GM18526 (cell line): ENCODE data around the gene ITGB5.

Experiments
- POLR2A ChIP-seq: IDR thresholded peaks from 3 replicates; pipeline ENCODE4 v1.6.1; 2011; ENCODE audit not compliant: insufficient read length; ENCODE audit errors: extremely low read depth

The ITGB5 gene

DNA sequence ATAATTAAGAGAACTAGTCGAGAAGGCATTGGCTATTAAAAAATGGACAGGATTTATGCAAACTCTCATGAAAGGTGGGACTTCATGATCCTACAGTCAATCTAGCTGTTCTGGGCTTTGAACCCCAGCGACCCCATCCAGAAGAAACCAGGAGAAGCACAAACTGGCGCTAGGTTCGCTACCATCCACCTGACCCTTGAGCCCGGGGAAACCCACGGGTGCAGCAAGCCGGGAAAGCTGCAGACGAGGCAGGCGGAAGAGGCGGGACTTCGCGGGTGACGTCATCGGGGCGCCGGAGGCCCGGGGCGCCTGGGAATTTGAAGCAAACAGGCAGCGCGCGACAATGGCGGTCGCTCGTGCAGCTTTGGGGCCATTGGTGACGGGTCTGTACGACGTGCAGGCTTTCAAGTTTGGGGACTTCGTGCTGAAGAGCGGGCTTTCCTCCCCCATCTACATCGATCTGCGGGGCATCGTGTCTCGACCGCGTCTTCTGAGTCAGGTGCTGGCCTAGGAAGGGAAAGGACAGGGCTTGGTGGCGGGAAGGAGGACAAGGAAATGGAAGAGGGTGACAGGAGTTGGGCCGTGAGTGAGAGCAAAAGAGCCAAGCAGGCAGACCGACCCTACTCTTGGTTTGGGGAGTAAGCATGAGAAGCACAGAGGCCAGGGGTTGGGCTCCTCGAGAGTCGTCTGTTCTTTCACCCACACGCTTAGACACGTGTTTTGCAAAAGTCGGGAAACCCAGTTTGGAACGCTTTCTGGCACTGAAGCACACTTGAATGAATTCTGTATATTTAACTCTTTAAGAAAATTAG is 156.8 kb downstream of the ITGB5 start, which contains the start of gene UMPS:
TSS of gene UMPS (plus strand) at position 324 of the 812 bp plus-strand sequence. CDS start at position 344, 20 bp downstream.
- peak; percentile 92 for TF ChIP-seq POLR2A

DNA sequence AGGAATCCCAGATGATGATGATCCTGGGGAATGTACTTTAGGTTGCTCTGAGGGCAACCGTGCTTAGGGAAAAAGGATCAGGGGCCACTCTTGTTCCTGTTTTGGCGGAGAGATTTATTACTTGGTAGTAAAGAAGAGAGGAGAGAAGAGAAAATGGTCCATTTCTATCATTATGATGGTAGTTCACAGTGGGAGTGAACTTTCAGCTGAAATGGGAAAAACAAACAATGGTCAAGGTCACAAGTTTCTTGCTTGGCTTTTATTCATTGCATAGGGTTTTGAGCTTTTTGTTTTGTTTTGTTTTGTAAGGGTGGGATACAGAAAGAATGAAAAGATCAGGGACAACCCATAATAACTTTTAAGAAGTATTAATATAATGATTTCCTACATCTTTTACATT is 164.6 kb downstream of the ITGB5 start:
- no peak for TF ChIP-seq POLR2A

DNA sequence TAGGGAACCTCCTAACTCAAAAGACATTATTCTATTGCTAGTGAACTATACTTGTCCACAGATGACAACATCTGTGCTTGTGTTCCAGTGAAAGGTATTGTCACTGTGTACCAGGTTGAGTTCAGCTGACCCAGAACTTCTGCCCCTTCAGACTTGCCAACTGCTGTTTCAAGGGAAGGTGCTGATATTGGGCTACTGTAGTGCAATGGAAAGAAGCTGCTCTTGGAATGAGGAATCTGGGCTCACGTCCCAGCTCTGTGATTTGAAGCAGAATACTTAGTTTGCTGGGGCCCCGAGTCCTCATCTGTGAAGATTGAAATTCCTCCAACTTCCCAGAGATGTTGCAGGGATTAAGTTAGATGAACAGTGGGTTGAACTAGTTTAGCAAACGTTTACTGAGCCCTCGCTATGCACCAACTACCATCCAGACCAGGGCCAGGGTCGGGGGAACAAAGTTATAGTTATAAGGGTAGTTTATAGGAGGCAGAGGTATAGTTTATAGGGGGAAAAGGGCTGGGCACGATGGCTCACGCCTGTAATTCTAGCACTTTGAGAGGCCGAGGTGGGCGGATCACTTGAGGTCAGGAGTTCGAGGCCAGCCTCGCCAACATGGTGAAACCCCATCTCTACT is 172.8 kb downstream of the ITGB5 start:
- no peak for TF ChIP-seq POLR2A
